Measurements from ENCODE around the gene GRID2.

DNA sequence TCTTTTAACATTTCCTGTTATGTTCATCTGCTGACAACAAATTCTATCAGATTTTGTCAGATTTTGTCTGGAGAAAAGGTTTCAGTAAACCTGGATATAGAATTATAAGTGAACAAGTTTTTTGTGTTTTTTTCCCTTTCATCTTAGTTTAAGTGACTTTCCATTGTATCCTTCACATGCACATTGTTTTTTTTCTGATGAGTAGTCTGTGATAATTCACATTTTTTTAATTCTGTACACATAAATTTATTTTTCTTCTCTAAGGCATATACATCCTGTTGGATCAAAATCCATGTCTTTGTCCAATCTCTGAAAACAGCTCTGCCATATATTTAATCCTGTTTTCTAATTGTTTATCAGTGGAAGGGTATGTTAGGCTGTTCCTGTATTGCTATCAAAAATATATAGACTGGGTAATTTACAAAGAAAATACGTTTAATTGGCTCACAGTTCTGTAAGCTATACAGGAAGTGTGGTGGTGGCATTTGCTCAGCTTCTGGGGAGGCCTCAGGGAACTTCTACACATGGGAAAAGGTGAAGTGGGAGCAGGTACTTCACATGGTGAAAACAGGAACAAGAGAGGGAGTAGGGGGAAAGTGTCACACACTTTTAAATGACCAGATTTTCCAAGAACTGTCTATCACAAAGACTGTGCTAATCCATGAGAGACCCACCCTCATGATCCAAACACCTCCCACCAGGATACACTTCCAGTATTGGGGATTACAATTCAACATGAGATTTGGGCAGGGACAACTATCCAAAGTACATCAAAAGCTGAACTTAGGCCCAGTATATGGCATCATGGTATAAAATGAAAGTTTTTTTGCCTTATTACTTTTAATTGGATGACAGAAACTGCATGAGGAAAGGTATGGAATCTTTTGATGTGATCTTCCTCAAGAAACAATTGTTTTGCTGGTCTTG, 45.6 kb upstream of the GRID2 start:
- TF ChIP-seq POLR2A (IDR thresholded peaks at IDR 0.05) (no peak), EP300 (IDR thresholded peaks at IDR 0.05) (no peak)

Measured in tibial nerve (tissue), 3 donors.